ENCODE data around the gene CA5A. TPM values are rescaled to one million over a fixed set of nuclear protein-coding genes. Genes with fewer than 3 reads are reported as not detected.

CA5A gene
- total and polyA plus RNA-seq, 2 of the 13 experiments (the other 11 are each of a cell fraction or from before 2014, with no cell fraction given): 66.8 to 106 TPM

- TF ChIP-seq, protein P1, sequence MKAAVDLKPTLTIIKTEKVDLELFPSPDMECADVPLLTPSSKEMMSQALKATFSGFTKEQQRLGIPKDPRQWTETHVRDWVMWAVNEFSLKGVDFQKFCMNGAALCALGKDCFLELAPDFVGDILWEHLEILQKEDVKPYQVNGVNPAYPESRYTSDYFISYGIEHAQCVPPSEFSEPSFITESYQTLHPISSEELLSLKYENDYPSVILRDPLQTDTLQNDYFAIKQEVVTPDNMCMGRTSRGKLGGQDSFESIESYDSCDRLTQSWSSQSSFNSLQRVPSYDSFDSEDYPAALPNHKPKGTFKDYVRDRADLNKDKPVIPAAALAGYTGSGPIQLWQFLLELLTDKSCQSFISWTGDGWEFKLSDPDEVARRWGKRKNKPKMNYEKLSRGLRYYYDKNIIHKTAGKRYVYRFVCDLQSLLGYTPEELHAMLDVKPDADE (CRISPR knock-in tag; IDR thresholded peaks at IDR 0.05): peak; percentile 96; the same call in 1 of the 2 replicates
- peak; percentile 77; the same call in 1 of the 2 replicates for TF ChIP-seq ZNF430 (CRISPR knock-in tag; IDR thresholded peaks at IDR 0.05)
- TF ChIP-seq GATAD1 (CRISPR knock-in tag; IDR thresholded peaks at IDR 0.05): peak; percentile 69
- TF ChIP-seq KLF12 (CRISPR knock-in tag; IDR thresholded peaks at IDR 0.05; ENCODE audit: borderline replicate concordance): 0 out of 2 replicates have a peak, but pooled peaks have one; percentile 32
- TF ChIP-seq, protein P2, sequence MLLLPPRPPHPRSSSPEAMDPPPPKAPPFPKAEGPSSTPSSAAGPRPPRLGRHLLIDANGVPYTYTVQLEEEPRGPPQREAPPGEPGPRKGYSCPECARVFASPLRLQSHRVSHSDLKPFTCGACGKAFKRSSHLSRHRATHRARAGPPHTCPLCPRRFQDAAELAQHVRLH (CRISPR knock-in tag; IDR thresholded peaks at IDR 0.05; ENCODE audit: borderline replicate concordance, low read depth): peak; percentile 92
- TF ChIP-seq DMAP1 (CRISPR knock-in tag; IDR thresholded peaks at IDR 0.05): peak; percentile 45; the same call in 1 of the 2 replicates
- TF ChIP-seq BRD4 (CRISPR knock-in tag; IDR thresholded peaks at IDR 0.05): peak; percentile 79
- peak; percentile 95 for TF ChIP-seq REL (CRISPR knock-in tag; conservative IDR thresholded peaks at IDR 0.05)
- TF ChIP-seq LBX2 (CRISPR knock-in tag; IDR thresholded peaks at IDR 0.05; ENCODE audit: borderline replicate concordance): peak; percentile 92; the same call in 1 of the 2 replicates
- TF ChIP-seq GATA4 (IDR thresholded peaks at IDR 0.05; ENCODE audit: borderline replicate concordance, low read depth): peak; percentile 79; the same call in 1 of the 2 replicates
- peak; percentile 78; the same call in 1 of the 2 replicates for TF ChIP-seq ZNF816 (CRISPR knock-in tag; IDR thresholded peaks at IDR 0.05; ENCODE audit: borderline replicate concordance)
- peak; percentile 93 for TF ChIP-seq SALL1 (CRISPR knock-in tag; IDR thresholded peaks at IDR 0.05)
- TF ChIP-seq ZBED4 (CRISPR knock-in tag; IDR thresholded peaks at IDR 0.05; ENCODE audit: borderline replicate concordance): peak; percentile 42; the same call in 1 of the 2 replicates
- 0 out of 2 replicates have a peak, but pooled peaks have one; percentile 36 for TF ChIP-seq GZF1 (CRISPR knock-in tag; IDR thresholded peaks at IDR 0.05)
- peak; percentile 96 for TF ChIP-seq ZNF33B (CRISPR knock-in tag; IDR thresholded peaks at IDR 0.05)
- TF ChIP-seq ZNF138 (CRISPR knock-in tag; IDR thresholded peaks at IDR 0.05; ENCODE audit: low read depth): peak; percentile 95
- TF ChIP-seq TOE1 (CRISPR knock-in tag; IDR thresholded peaks at IDR 0.05): peak; percentile 52; the same call in 1 of the 2 replicates
- TF ChIP-seq POLR2AphosphoS5 (IDR thresholded peaks at IDR 0.05; ENCODE audit: low read depth, low read length): peak; percentile 76
- peak; percentile 62 to 78; a peak in 2 of 4 replicates for TF ChIP-seq KLF16 (CRISPR knock-in tag; IDR thresholded peaks at IDR 0.05)
- TF ChIP-seq, protein P3, sequence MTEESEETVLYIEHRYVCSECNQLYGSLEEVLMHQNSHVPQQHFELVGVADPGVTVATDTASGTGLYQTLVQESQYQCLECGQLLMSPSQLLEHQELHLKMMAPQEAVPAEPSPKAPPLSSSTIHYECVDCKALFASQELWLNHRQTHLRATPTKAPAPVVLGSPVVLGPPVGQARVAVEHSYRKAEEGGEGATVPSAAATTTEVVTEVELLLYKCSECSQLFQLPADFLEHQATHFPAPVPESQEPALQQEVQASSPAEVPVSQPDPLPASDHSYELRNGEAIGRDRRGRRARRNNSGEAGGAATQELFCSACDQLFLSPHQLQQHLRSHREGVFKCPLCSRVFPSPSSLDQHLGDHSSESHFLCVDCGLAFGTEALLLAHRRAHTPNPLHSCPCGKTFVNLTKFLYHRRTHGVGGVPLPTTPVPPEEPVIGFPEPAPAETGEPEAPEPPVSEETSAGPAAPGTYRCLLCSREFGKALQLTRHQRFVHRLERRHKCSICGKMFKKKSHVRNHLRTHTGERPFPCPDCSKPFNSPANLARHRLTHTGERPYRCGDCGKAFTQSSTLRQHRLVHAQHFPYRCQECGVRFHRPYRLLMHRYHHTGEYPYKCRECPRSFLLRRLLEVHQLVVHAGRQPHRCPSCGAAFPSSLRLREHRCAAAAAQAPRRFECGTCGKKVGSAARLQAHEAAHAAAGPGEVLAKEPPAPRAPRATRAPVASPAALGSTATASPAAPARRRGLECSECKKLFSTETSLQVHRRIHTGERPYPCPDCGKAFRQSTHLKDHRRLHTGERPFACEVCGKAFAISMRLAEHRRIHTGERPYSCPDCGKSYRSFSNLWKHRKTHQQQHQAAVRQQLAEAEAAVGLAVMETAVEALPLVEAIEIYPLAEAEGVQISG (CRISPR knock-in tag; IDR thresholded peaks at IDR 0.05): peak; percentile 73
- peak; percentile 74; the same call in 1 of the 2 replicates for TF ChIP-seq NFKB2 (CRISPR knock-in tag; IDR thresholded peaks at IDR 0.05; ENCODE audit: borderline replicate concordance)
These were observed 67.1 kb downstream of the CA5A start, which contains the start of gene SLC7A5 (continued) for GRCh38 chr16:87869061-87869878.
